GM19351 (cell line): ENCODE data around the gene TTC29.
"Not testable (repeated sequence)": the region's sequence is repeated elsewhere in the genome, so short reads cannot be mapped to it uniquely, and the experiment has no call there.

Source experiments
- ATAC-seq: cut with Tn5 transposase; IDR thresholded peaks from one replicate; pipeline ENCODE4 v1.9.1; 2021; ENCODE audit warnings: mild to moderate bottlenecking, moderate library complexity; ENCODE audit not compliant: unreplicated experiment

The TTC29 gene

GRCh38 chr4:146723519-146723918 lies 222.1 kb downstream of the TTC29 start:
- not testable (repeated sequence) for ATAC-seq

- no peak for ATAC-seq
Measured at GRCh38 chr4:146709956-146710355, 235.7 kb downstream of the TTC29 start.

GRCh38 chr4:146699910-146700309 lies 245.8 kb downstream of the TTC29 start:
- ATAC-seq, result no peak

- ATAC-seq, result no peak
Measured at GRCh38 chr4:146674829-146675570, 270.7 kb downstream of the TTC29 start.

- not testable (repeated sequence) for ATAC-seq
Measured at GRCh38 chr4:146663968-146664311, 281.7 kb downstream of the TTC29 start.

- ATAC-seq, result no peak
Measured at GRCh38 chr4:146661367-146661766, 284.3 kb downstream of the TTC29 start.
